Measurements from ENCODE around the gene FLT1. TPM values are rescaled to one million over a fixed set of nuclear protein-coding genes. Genes with fewer than 3 reads are reported as not detected.

Gene FLT1
- total and polyA plus RNA-seq, 2 of the 13 experiments (the other 11 are each of a cell fraction or from before 2014, with no cell fraction given), result 0.02 TPM; not detected in 1

DNA sequence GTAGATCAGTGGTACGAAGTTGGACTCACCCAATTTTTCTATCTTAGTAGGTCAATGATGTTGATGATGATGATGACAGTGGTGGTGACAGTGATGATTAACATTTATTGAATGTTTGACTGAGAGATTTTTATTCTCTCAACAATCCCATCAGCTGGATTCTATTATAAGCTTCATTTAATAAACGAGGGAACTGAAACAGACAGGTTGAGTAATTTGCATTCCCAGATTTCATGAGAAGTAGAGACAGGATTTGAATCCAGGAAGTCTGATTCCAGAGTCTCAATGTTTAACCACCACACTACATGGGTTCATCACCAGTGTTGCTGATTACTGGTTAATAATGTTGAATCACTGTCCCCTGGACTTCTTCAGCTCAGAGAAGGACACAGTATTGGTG lies 168.9 kb downstream of the FLT1 start (continued):
- no peak for TF ChIP-seq IKZF4 (CRISPR knock-in tag; IDR thresholded peaks at IDR 0.05; ENCODE audit: borderline replicate concordance, low read depth, not compliant biosample characterization)

DNA sequence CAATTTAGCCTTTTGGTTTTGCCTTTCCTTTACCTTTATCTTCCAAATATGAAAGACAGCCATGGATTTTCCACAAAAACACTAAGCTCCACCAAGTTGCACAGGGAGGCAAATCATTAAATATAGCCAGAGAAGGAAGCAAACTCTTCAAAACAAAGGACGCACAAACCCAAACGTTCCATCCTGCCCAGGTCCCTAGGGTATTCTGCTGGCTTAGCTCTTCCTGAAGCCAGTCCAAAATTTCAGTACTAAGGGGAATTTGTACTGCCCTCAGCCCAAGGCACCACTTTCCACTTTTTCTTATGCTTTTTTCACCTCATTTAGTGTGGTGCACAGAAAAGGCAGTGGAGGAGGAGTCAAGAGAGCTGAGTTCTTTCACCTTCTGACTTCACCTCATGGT lies 169.9 kb downstream of the FLT1 start:
- Histone ChIP-seq H3K4me1 (ENCODE audit: insufficient read depth, low read length) (peaks cover 13% of the 10 kb centered on the region), H3K36me3 (replicated peaks in 1 of 2; ENCODE audit: control insufficient read depth in 1 of 2, insufficient read depth in 2 of 2, low read length in 2 of 2) (no peaks in the 10 kb centered on the region), H3K9me3 (ENCODE audit: low read length) (no peaks in the 10 kb centered on the region), H3K27me3 (ENCODE audit: control insufficient read depth in 1 of 2, insufficient read depth in 2 of 2, low read length in 2 of 2) (no peaks in the 10 kb centered on the region; a peak in 1 of 5 replicates), H3K9ac (ENCODE audit: insufficient read depth, low read depth, low read length) (no peak overlapping the region), H4K20me1 (ENCODE audit: insufficient read depth, low read length) (no peaks in the 10 kb centered on the region), H3K4me3 (replicated peaks in 1 of 3; ENCODE audit: insufficient read depth in 1 of 3, low read depth in 2 of 3, low read length in 3 of 3) (no peak overlapping the region), H3K27ac (ENCODE audit: extremely low read length, insufficient read depth, low read length) (no peak overlapping the region), H2AFZ (ENCODE audit: low read length) (no peak overlapping the region), H3K4me2 (ENCODE audit: low read depth, low read length) (no peak overlapping the region), H3K79me2 (ENCODE audit: insufficient read depth, low read length) (no peaks in the 10 kb centered on the region)
- FAIRE-seq, result no peak
- no TSS peak for BruUV-seq (replicated peaks)
- WGBS (ENCODE audit: low lambda C conversion rate), result 64% methylated on average over 2 of the region's 2 CpGs
- no peak for DNase-seq (ENCODE audit: low spot score)
- ChIA-PET CTCF (ENCODE audit: low intra/inter-chr PET ratio, low total read pairs) (interaction anchor here (1.6 kb wide), 1 partner anchor 472 kb away, joined by 8 read pairs; no protein-coding TSS in a partner anchor), POLR2A (no interaction called here)
- TF ChIP-seq BRCA1 (CRISPR knock-in tag; IDR thresholded peaks at IDR 0.05) (no peak), DR1 (CRISPR knock-in tag; IDR thresholded peaks at IDR 0.05) (no peak), RFXANK (CRISPR knock-in tag; IDR thresholded peaks at IDR 0.05) (no peak), NCOR1 (IDR thresholded peaks at IDR 0.05; ENCODE audit: borderline replicate concordance, low read length) (no peak), ARID2 (CRISPR knock-in tag; IDR thresholded peaks at IDR 0.05; ENCODE audit: borderline replicate concordance) (no peak), POGZ (CRISPR knock-in tag; IDR thresholded peaks at IDR 0.05) (no peak)
- no peak for ATAC-seq
- in situ Hi-C loops (cut with HindIII; ENCODE audit: extremely low pct_ligation_motif_present, low pct_unique_long_range_greater_than_20kb), result loop anchor here (10.0 kb wide), 1 partner anchor 470 kb away; no protein-coding TSS in a partner anchor
- intact Hi-C loops (cut with micrococcal nuclease; ENCODE audit: unreplicated experiment), result no loop called here
